Suprapubic skin (tissue), 4 donors: Measurements from ENCODE around the gene PAX6. TPM values are rescaled to one million over a fixed set of nuclear protein-coding genes. Genes with fewer than 3 reads are reported as not detected.

Experiments
- DNase-seq, 2 donors: peaks; one replicate each; pipeline ENCODE4 v3.0.0-alpha.2; 2019; ENCODE audit warnings: low spot score in 2 of 2
- H3K27ac ChIP-seq: fragments of 200-600 bp; sonication (generic); one replicate; pipeline ENCODE4 v1.5.1; 2019
- H3K27me3 ChIP-seq: fragments of 200-600 bp; sonication (generic); one replicate; pipeline ENCODE4 v1.5.1; 2019
- H3K36me3 ChIP-seq: fragments of 200-600 bp; sonication (generic); one replicate; pipeline ENCODE4 v1.5.1; 2019
- H3K4me1 ChIP-seq: fragments of 200-600 bp; sonication (generic); one replicate; pipeline ENCODE4 v1.5.1; 2019
- H3K4me3 ChIP-seq: fragments of 200-600 bp; sonication (generic); one replicate; pipeline ENCODE4 v1.5.1; 2019; ENCODE audit warnings: mild to moderate bottlenecking
- H3K9me3 ChIP-seq: fragments of 200-600 bp; sonication (generic); one replicate; pipeline ENCODE4 v1.5.1; 2019
- CTCF ChIP-seq, 2 donors: fragments of 200-600 bp in 1 of 2; fragments of 450-650 bp in 1 of 2; sonication (generic) in 1 of 2; IDR thresholded peaks; one replicate each; pipeline ENCODE4 v1.5.1; 2016 to 2019; ENCODE audit warnings: antibody characterized with exemption in 2 of 2, mild to moderate bottlenecking in 1 of 2, moderate library complexity in 1 of 2
- EP300 ChIP-seq: sonication (generic); formaldehyde crosslinking; IDR thresholded peaks from one replicate; pipeline ENCODE4 v1.6.1; 2017; ENCODE audit warnings: antibody characterized with exemption
- POLR2A ChIP-seq, 2 donors: fragments of 450-650 bp; IDR thresholded peaks; one replicate each; pipeline ENCODE4 v1.6.1; 2017; ENCODE audit warnings: antibody characterized with exemption in 2 of 2, mild to moderate bottlenecking in 2 of 2, moderate library complexity in 2 of 2
- POLR2AphosphoS5 ChIP-seq, 3 donors: sonication (generic); formaldehyde crosslinking; IDR thresholded peaks; one replicate each; pipeline ENCODE4 v1.6.1; 2017; ENCODE audit warnings: antibody characterized with exemption in 3 of 3
- WGBS: methylation state at CpG from one replicate; pipeline ENCODE4 v1.1.5; 2018; 5-methylcytosine and 5-hydroxymethylcytosine counted together
- total RNA-seq, 4 donors: library from RNA; depleted of rRNA; stranded (reverse); fragments of >200 nt; gene quantifications; one replicate each; pipeline ENCODE4 v1.1.0, GENCODE V29; 2016

Gene PAX6
- total RNA-seq, 4 donors from 2014 or later: 0.25 to 1.1 (median 0.29) TPM; not detected in 1

GRCh38 chr11:31767066-31767465, 44.1 kb downstream of the PAX6 start:
- H3K4me1 ChIP-seq: no peaks in the 10 kb centered on the region
- DNase-seq: no peak
- no peak overlapping the region for H3K27ac ChIP-seq
- WGBS: 95% methylated on average over 3 of the region's 3 CpGs
- no peaks in the 10 kb centered on the region for H3K36me3 ChIP-seq
- H3K4me3 ChIP-seq: no peak overlapping the region
- no peaks in the 10 kb centered on the region for H3K9me3 ChIP-seq
- no peaks in the 10 kb centered on the region for H3K27me3 ChIP-seq
- no peak for TF ChIP-seq POLR2AphosphoS5 (IDR thresholded peaks at IDR 0.05)
- no peak for TF ChIP-seq POLR2A (IDR thresholded peaks at IDR 0.05)
- no peak for TF ChIP-seq CTCF (IDR thresholded peaks at IDR 0.05)
- TF ChIP-seq EP300: no peak

- H3K4me3 ChIP-seq: no peak overlapping the region
- no peaks in the 10 kb centered on the region for H3K36me3 ChIP-seq
- H3K27ac ChIP-seq: no peak overlapping the region
- no peaks in the 10 kb centered on the region for H3K4me1 ChIP-seq
- H3K9me3 ChIP-seq: no peaks in the 10 kb centered on the region
- no peak for DNase-seq
- TF ChIP-seq EP300 (no peak), CTCF (IDR thresholded peaks at IDR 0.05) (no peak), POLR2A (IDR thresholded peaks at IDR 0.05) (no peak), POLR2AphosphoS5 (IDR thresholded peaks at IDR 0.05) (no peak)
- no peaks in the 10 kb centered on the region for H3K27me3 ChIP-seq
- WGBS: 69% methylated on average over 5 of the region's 5 CpGs
These were observed 46.4 kb downstream of the PAX6 start for GRCh38 chr11:31764766-31765165.

- H3K4me3 ChIP-seq: no peak overlapping the region
- 95% methylated on average over 5 of the region's 5 CpGs for WGBS
- H3K36me3 ChIP-seq: no peaks in the 10 kb centered on the region
- DNase-seq: no peak
- H3K27me3 ChIP-seq: no peaks in the 10 kb centered on the region
- no peaks in the 10 kb centered on the region for H3K9me3 ChIP-seq
- TF ChIP-seq EP300 (no peak), CTCF (IDR thresholded peaks at IDR 0.05) (no peak), POLR2AphosphoS5 (IDR thresholded peaks at IDR 0.05) (no peak), POLR2A (IDR thresholded peaks at IDR 0.05) (no peak)
- H3K27ac ChIP-seq: no peak overlapping the region
- no peaks in the 10 kb centered on the region for H3K4me1 ChIP-seq
These were observed 46.9 kb downstream of the PAX6 start for GRCh38 chr11:31764261-31764660.

- no peak for TF ChIP-seq POLR2AphosphoS5 (IDR thresholded peaks at IDR 0.05)
- TF ChIP-seq EP300: no peak
- TF ChIP-seq CTCF (IDR thresholded peaks at IDR 0.05): no peak
- no peak for TF ChIP-seq POLR2A (IDR thresholded peaks at IDR 0.05)
- Histone ChIP-seq H3K27me3 (no peaks in the 10 kb centered on the region), H3K27ac (no peak overlapping the region)
These were observed 47.8 kb downstream of the PAX6 start for GRCh38 chr11:31763296-31763695.

GRCh38 chr11:31761636-31762035, 49.5 kb downstream of the PAX6 start:
- no peak overlapping the region for H3K27ac ChIP-seq
- H3K4me1 ChIP-seq: no peaks in the 10 kb centered on the region
- H3K27me3 ChIP-seq: no peaks in the 10 kb centered on the region
- TF ChIP-seq EP300: no peak
- TF ChIP-seq POLR2A (IDR thresholded peaks at IDR 0.05): no peak
- TF ChIP-seq CTCF (IDR thresholded peaks at IDR 0.05): no peak
- TF ChIP-seq POLR2AphosphoS5 (IDR thresholded peaks at IDR 0.05): no peak
- H3K36me3 ChIP-seq: no peaks in the 10 kb centered on the region
- H3K4me3 ChIP-seq: no peak overlapping the region
- WGBS: 100% methylated on average over 1 of the region's 1 CpG
- no peak for DNase-seq
- no peaks in the 10 kb centered on the region for H3K9me3 ChIP-seq

More at GRCh38 chr11:31763296-31763695, 47.8 kb downstream of the PAX6 start:
- Histone ChIP-seq H3K4me3 (no peak overlapping the region), H3K4me1 (no peaks in the 10 kb centered on the region), H3K9me3 (no peaks in the 10 kb centered on the region), H3K36me3 (no peaks in the 10 kb centered on the region)
- no peak for DNase-seq
